NB4 (cell line): ENCODE results near the gene MICU1.

ENCODE experiments used
- DNase-seq: peaks from one replicate; pipeline ENCODE4 v3.0.0; 2010; ENCODE audit warnings: low read depth
- H3K4me3 ChIP-seq: one replicate; pipeline ENCODE4 v1.5.1; 2011; ENCODE audit warnings: mild to moderate bottlenecking, low read depth, low read length, moderate library complexity
- CTCF ChIP-seq: IDR thresholded peaks from one replicate; pipeline ENCODE4 v1.5.1; 2012; ENCODE audit warnings: low read depth, low read length
- MAX ChIP-seq: IDR thresholded peaks from 2 replicates; pipeline ENCODE4 v1.6.1; 2011; ENCODE audit warnings: low read depth, low read length
- MYC ChIP-seq: IDR thresholded peaks from 2 replicates; pipeline ENCODE4 v1.6.1; 2011; ENCODE audit warnings: low read depth, low read length
- POLR2A ChIP-seq: IDR thresholded peaks from 2 replicates; pipeline ENCODE4 v1.6.1; 2011; ENCODE audit warnings: mild to moderate bottlenecking; ENCODE audit not compliant: insufficient read length; ENCODE audit errors: extremely low read depth

MICU1 gene

GRCh38 chr10:72503694-72504438, 122.0 kb downstream of the MICU1 start:
- TF ChIP-seq MAX (no peak), MYC (no peak), POLR2A (no peak), CTCF (no peak)
- no peak overlapping the region for H3K4me3 ChIP-seq
- DNase-seq: no peak

- DNase-seq: peak; percentile 91
- no peak for TF ChIP-seq POLR2A
- TF ChIP-seq MYC: peak; percentile 20; the same call in 1 of the 2 replicates
- peak; percentile 60; the same call in 1 of the 2 replicates for TF ChIP-seq MAX
- no peak overlapping the region for H3K4me3 ChIP-seq
Observed at GRCh38 chr10:72503241-72503640, 122.6 kb downstream of the MICU1 start.

- DNase-seq: peak; percentile 41
- H3K4me3 ChIP-seq: no peak overlapping the region
- TF ChIP-seq MAX: no peak
- no peak for TF ChIP-seq MYC
- no peak for TF ChIP-seq POLR2A
- no peak for TF ChIP-seq CTCF
Observed at GRCh38 chr10:72502581-72502980, 123.3 kb downstream of the MICU1 start.

GRCh38 chr10:72499701-72500100, 126.2 kb downstream of the MICU1 start:
- TF ChIP-seq MAX: no peak
- no peak for TF ChIP-seq CTCF
- TF ChIP-seq POLR2A: no peak
- TF ChIP-seq MYC: no peak
- H3K4me3 ChIP-seq: no peak overlapping the region
- DNase-seq: no peak

GRCh38 chr10:72490951-72491350, 134.9 kb downstream of the MICU1 start:
- DNase-seq: peak; percentile 81
- H3K4me3 ChIP-seq: no peak overlapping the region
- TF ChIP-seq MAX: no peak
- no peak for TF ChIP-seq POLR2A
- TF ChIP-seq CTCF: no peak
- TF ChIP-seq MYC: peak; percentile 51

GRCh38 chr10:72487521-72487920, 138.4 kb downstream of the MICU1 start:
- no peak for DNase-seq
- TF ChIP-seq POLR2A: no peak
- TF ChIP-seq CTCF: no peak
- no peak for TF ChIP-seq MYC
- TF ChIP-seq MAX: no peak
- H3K4me3 ChIP-seq: no peak overlapping the region
